ENCODE results near the gene SPHK2.
"Not testable (repeated sequence)": the region's sequence is repeated elsewhere in the genome, so short reads cannot be mapped to it uniquely, and the experiment has no call there.

Gene SPHK2

GRCh38 chr19:48618916-48619691, at the start of gene SPHK2, which contains the start of gene RPL18:
TSS of gene SPHK2 (plus strand) at chr19:48619506. CDS start at chr19:48620515, 1,009 bp downstream.
TSS of gene RPL18 (minus strand) at chr19:48619178. CDS start at chr19:48619143, 35 bp downstream.
- peaks cover 94% of the 10 kb centered on the region for H3K36me3 Mint-ChIP-seq
- ATAC-seq, result peak; percentile 89
- peaks cover 67% of the 10 kb centered on the region for H3K4me1 Mint-ChIP-seq
- peak within 1 kb of the TSS; percentile 99 for H3K27ac Mint-ChIP-seq
- peak; percentile 94 to 97 for DNase-seq (ENCODE audit: low spot score in 2 of 2)
- peak within 1 kb of the TSS; percentile 91 for H3K4me3 Mint-ChIP-seq
- H3K9me3 Mint-ChIP-seq, result no peaks in the 10 kb centered on the region

- Mint-ChIP-seq H3K9me3 (no peaks in the 10 kb centered on the region), H3K4me1 (peaks cover 6% of the 10 kb centered on the region), H3K4me3 (no peak overlapping the region), H3K27ac (no peak overlapping the region), H3K36me3 (peaks cover 4% of the 10 kb centered on the region)
- no peak for DNase-seq (ENCODE audit: low spot score in 2 of 2)
- no peak for ATAC-seq
These were observed 49.5 kb upstream of the SPHK2 start for GRCh38 chr19:48569814-48570213.

- no peak overlapping the region for H3K4me3 Mint-ChIP-seq
- peaks cover 6% of the 10 kb centered on the region for H3K4me1 Mint-ChIP-seq
- peaks cover 4% of the 10 kb centered on the region for H3K36me3 Mint-ChIP-seq
- no peaks in the 10 kb centered on the region for H3K9me3 Mint-ChIP-seq
- ATAC-seq (no peak), DNase-seq (ENCODE audit: low spot score in 2 of 2) (no peak)
- no peak overlapping the region for H3K27ac Mint-ChIP-seq
These were observed 47.7 kb upstream of the SPHK2 start for GRCh38 chr19:48571378-48572162.

- ATAC-seq (no peak), DNase-seq (ENCODE audit: low spot score in 2 of 2) (no peak)
- peaks cover 4% of the 10 kb centered on the region for H3K36me3 Mint-ChIP-seq
- peaks cover 6% of the 10 kb centered on the region for H3K4me1 Mint-ChIP-seq
- H3K9me3 Mint-ChIP-seq, result no peaks in the 10 kb centered on the region
- no peak overlapping the region for H3K27ac Mint-ChIP-seq
- no peak overlapping the region for H3K4me3 Mint-ChIP-seq
These were observed 46.2 kb upstream of the SPHK2 start for GRCh38 chr19:48573163-48573505.

- no peak overlapping the region for H3K4me3 Mint-ChIP-seq
- H3K27ac Mint-ChIP-seq, result no peak overlapping the region
- DNase-seq (ENCODE audit: low spot score in 2 of 2) (no peak), ATAC-seq (no peak)
- no peaks in the 10 kb centered on the region for H3K9me3 Mint-ChIP-seq
- peaks cover 6% of the 10 kb centered on the region for H3K4me1 Mint-ChIP-seq
- peaks cover 4% of the 10 kb centered on the region for H3K36me3 Mint-ChIP-seq
These were observed 43.2 kb upstream of the SPHK2 start for GRCh38 chr19:48575931-48576622.

- H3K4me1 Mint-ChIP-seq; ATAC-seq; H3K27ac Mint-ChIP-seq; DNase-seq (ENCODE audit: low spot score in 2 of 2); H3K4me3 Mint-ChIP-seq; H3K36me3 Mint-ChIP-seq; H3K9me3 Mint-ChIP-seq: not testable (repeated sequence)
These were observed 41.4 kb upstream of the SPHK2 start for GRCh38 chr19:48577908-48578307.

GRCh38 chr19:48578891-48579290, 40.4 kb upstream of the SPHK2 start:
- no peaks in the 10 kb centered on the region for H3K9me3 Mint-ChIP-seq
- DNase-seq (ENCODE audit: low spot score in 2 of 2) (no peak), ATAC-seq (no peak)
- H3K4me3 Mint-ChIP-seq, result no peak overlapping the region
- peaks cover under 1% of the 10 kb centered on the region for H3K36me3 Mint-ChIP-seq
- H3K27ac Mint-ChIP-seq, result no peak overlapping the region
- H3K4me1 Mint-ChIP-seq, result peaks cover 6% of the 10 kb centered on the region

GRCh38 chr19:48582168-48582567, 37.1 kb upstream of the SPHK2 start:
- no peak for ATAC-seq
- no peak overlapping the region for H3K27ac Mint-ChIP-seq
- DNase-seq (ENCODE audit: low spot score in 2 of 2), result no peak
- H3K4me3 Mint-ChIP-seq, result no peak overlapping the region
- peaks cover 19% of the 10 kb centered on the region for H3K36me3 Mint-ChIP-seq
- H3K9me3 Mint-ChIP-seq, result no peaks in the 10 kb centered on the region
- H3K4me1 Mint-ChIP-seq, result peaks cover 6% of the 10 kb centered on the region

- DNase-seq (ENCODE audit: low spot score in 2 of 2) (no peak), ATAC-seq (no peak)
- H3K4me1 Mint-ChIP-seq, result peaks cover 35% of the 10 kb centered on the region
- H3K27ac Mint-ChIP-seq, result no peak overlapping the region
- H3K4me3 Mint-ChIP-seq, result no peak overlapping the region
- H3K9me3 Mint-ChIP-seq, result no peaks in the 10 kb centered on the region
- H3K36me3 Mint-ChIP-seq, result peaks cover 41% of the 10 kb centered on the region
These were observed 31.9 kb upstream of the SPHK2 start for GRCh38 chr19:48587387-48587786.

- Mint-ChIP-seq H3K36me3 (peaks cover 49% of the 10 kb centered on the region), H3K4me3 (peak overlapping the region; percentile 67), H3K4me1 (peaks cover 42% of the 10 kb centered on the region)
These were observed 30.5 kb upstream of the SPHK2 start for GRCh38 chr19:48588670-48589401.

GRCh38 chr19:48591021-48591420, 28.3 kb upstream of the SPHK2 start:
- Mint-ChIP-seq H3K4me3 (no peak overlapping the region), H3K36me3 (peaks cover 55% of the 10 kb centered on the region), H3K9me3 (no peaks in the 10 kb centered on the region), H3K27ac (peak overlapping the region; percentile 16), H3K4me1 (peaks cover 42% of the 10 kb centered on the region)
- DNase-seq (ENCODE audit: low spot score in 2 of 2) (no peak), ATAC-seq (no peak)

More at GRCh38 chr19:48588670-48589401, 30.5 kb upstream of the SPHK2 start:
- ATAC-seq (peak; percentile 91), DNase-seq (ENCODE audit: low spot score in 2 of 2) (peak; percentile 94 to 96)
- no peaks in the 10 kb centered on the region for H3K9me3 Mint-ChIP-seq
- peak overlapping the region; percentile 82 for H3K27ac Mint-ChIP-seq

- peak overlapping the region; percentile 91 for H3K27ac Mint-ChIP-seq
- ATAC-seq (no peak), DNase-seq (ENCODE audit: low spot score in 2 of 2) (no peak)
- peak overlapping the region; percentile 73 for H3K4me3 Mint-ChIP-seq
- H3K4me1 Mint-ChIP-seq, result peaks cover 35% of the 10 kb centered on the region
- H3K9me3 Mint-ChIP-seq, result no peaks in the 10 kb centered on the region
- peaks cover 42% of the 10 kb centered on the region for H3K36me3 Mint-ChIP-seq
These were observed 24.1 kb upstream of the SPHK2 start for GRCh38 chr19:48595171-48595570.

- H3K4me3 Mint-ChIP-seq, result peak overlapping the region; percentile 73
- no peak for DNase-seq (ENCODE audit: low spot score in 2 of 2)
- peak overlapping the region; percentile 91 for H3K27ac Mint-ChIP-seq
- peaks cover 35% of the 10 kb centered on the region for H3K4me1 Mint-ChIP-seq
- H3K36me3 Mint-ChIP-seq, result peaks cover 42% of the 10 kb centered on the region
- no peaks in the 10 kb centered on the region for H3K9me3 Mint-ChIP-seq
- ATAC-seq, result no peak
These were observed 23.5 kb upstream of the SPHK2 start for GRCh38 chr19:48595833-48596232.

GRCh38 chr19:48596237-48596636, 23.1 kb upstream of the SPHK2 start:
- peak overlapping the region; percentile 91 for H3K27ac Mint-ChIP-seq
- peaks cover 42% of the 10 kb centered on the region for H3K36me3 Mint-ChIP-seq
- DNase-seq (ENCODE audit: low spot score in 2 of 2) (no peak), ATAC-seq (no peak)
- peaks cover 31% of the 10 kb centered on the region for H3K4me1 Mint-ChIP-seq
- no peaks in the 10 kb centered on the region for H3K9me3 Mint-ChIP-seq
- H3K4me3 Mint-ChIP-seq, result peak overlapping the region; percentile 73

Data from stimulated activated effector memory CD8-positive, alpha-beta T cell treated with anti-CD3 and anti-CD28 coated beads, Interleukin-12 subunit alpha, Interleukin-12 subunit beta, amount 100 ng/mL, for 72 hours (primary cell).